ENCODE data around the gene MRPL38. TPM values are rescaled to one million over a fixed set of nuclear protein-coding genes. Genes with fewer than 3 reads are reported as not detected.

The MRPL38 gene
- total RNA-seq, 1 experiment from 2014 or later, result 219 TPM

DNA sequence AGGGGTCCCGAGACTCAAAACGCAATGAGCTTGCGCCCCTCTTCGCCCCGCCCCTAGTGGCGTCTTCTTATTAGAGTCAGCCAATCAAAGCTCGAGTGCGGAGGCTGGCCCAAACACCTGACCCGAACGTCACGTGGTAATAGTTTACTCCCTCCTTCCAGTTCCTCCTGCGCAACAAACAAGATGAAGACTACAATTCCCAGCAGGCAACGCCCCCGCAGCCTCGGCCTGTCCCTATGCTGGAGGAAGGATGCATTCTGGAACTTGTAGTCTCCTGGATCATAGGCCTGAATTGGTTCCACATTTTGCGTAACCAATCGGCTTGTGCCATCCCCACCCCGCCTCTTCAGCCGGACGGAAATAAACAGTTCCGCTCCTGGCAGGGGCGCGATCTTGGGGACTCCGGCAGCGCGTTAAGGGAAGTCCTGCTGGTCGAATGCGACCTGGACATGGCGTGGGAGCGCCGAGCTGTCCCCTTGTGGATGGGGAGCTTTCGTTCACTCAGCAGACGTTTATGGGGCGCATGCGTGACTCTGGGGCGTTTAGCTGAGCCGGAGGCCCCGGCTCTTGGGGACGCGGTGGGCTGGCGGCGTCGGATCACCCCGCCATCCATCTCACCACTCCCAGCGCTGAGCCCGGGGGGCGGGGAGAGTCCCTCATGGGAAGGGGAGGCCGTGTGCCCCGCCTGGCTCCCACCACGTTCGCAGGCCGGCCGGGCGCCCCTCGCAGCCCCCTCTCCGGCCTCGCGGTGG, 49.2 kb downstream of the MRPL38 start, which contains the start of gene WBP2 (continued):
- TF ChIP-seq, protein P1, sequence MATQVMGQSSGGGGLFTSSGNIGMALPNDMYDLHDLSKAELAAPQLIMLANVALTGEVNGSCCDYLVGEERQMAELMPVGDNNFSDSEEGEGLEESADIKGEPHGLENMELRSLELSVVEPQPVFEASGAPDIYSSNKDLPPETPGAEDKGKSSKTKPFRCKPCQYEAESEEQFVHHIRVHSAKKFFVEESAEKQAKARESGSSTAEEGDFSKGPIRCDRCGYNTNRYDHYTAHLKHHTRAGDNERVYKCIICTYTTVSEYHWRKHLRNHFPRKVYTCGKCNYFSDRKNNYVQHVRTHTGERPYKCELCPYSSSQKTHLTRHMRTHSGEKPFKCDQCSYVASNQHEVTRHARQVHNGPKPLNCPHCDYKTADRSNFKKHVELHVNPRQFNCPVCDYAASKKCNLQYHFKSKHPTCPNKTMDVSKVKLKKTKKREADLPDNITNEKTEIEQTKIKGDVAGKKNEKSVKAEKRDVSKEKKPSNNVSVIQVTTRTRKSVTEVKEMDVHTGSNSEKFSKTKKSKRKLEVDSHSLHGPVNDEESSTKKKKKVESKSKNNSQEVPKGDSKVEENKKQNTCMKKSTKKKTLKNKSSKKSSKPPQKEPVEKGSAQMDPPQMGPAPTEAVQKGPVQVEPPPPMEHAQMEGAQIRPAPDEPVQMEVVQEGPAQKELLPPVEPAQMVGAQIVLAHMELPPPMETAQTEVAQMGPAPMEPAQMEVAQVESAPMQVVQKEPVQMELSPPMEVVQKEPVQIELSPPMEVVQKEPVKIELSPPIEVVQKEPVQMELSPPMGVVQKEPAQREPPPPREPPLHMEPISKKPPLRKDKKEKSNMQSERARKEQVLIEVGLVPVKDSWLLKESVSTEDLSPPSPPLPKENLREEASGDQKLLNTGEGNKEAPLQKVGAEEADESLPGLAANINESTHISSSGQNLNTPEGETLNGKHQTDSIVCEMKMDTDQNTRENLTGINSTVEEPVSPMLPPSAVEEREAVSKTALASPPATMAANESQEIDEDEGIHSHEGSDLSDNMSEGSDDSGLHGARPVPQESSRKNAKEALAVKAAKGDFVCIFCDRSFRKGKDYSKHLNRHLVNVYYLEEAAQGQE (IDR thresholded peaks at IDR 0.05; ENCODE audit: low read depth), result no peak
- TF ChIP-seq SP1 (IDR thresholded peaks at IDR 0.05; ENCODE audit: low read depth) (peak; percentile 94), ZNF274 (IDR thresholded peaks at IDR 0.05; ENCODE audit: low read depth, low read length) (no peak)

DNA sequence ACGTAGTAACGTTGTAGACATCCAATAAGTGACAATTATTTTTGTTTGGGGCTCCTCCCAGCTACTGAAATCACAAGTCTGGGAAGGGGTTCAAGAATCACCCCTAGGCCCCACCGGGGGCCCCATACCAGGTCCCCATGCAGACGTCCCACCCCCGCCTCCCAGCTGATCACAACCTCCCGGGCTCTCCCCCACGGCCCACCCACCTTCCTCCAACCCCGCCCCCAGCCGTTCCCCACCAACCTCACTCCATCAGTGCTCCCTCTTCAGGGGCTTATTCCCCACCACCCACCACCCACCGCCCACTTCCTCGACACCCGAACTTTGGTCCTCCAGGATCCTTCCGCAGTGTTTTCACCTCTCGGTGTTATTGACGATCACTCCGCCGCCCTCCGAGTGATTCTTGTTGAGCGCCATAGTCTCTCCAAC, 49.8 kb downstream of the MRPL38 start:
- Histone ChIP-seq H3K4me1 (ENCODE audit: control insufficient read depth in 1 of 2, insufficient read depth in 2 of 2, low read length in 2 of 2) (peaks cover 22 to 38% of the 10 kb centered on the region in 2 experiments), H3K4me3 (replicated peaks in 1 of 2; ENCODE audit: low read depth in 1 of 2, low read length in 2 of 2) (peak overlapping the region; percentile 75 to 86), H3K9ac (ENCODE audit: low read length) (peak overlapping the region; percentile 86), H3K9me2 (ENCODE audit: insufficient read depth) (no peaks in the 10 kb centered on the region), H3K36me3 (ENCODE audit: control insufficient read depth in 1 of 2, insufficient read depth in 2 of 2, low read length in 2 of 2) (peaks cover 6 to 7% of the 10 kb centered on the region in 2 experiments; a peak in 3 of 4 replicates), H3K9me3 (ENCODE audit: control insufficient read depth in 1 of 2, insufficient read depth in 1 of 2, low read depth in 1 of 2, low read length in 2 of 2) (no peaks in the 10 kb centered on the region), H3K27me3 (ENCODE audit: insufficient read depth, low read length) (no peaks in the 10 kb centered on the region), H4K20me1 (ENCODE audit: insufficient read depth) (no peaks in the 10 kb centered on the region), H3K4me2 (ENCODE audit: low read length) (peak overlapping the region; percentile 96), H3K27ac (ENCODE audit: low read depth, low read length) (peak overlapping the region; percentile 37), H3K79me2 (ENCODE audit: insufficient read depth, low read length) (peaks cover 20% of the 10 kb centered on the region; the same call in 1 of the 2 replicates), H2AFZ (ENCODE audit: low read depth, low read length, poor library complexity, severe bottlenecking) (no peak overlapping the region)
- no peak for TF ChIP-seq JUND (IDR thresholded peaks at IDR 0.05)
- 0 out of 2 replicates have a peak, but pooled peaks have one; percentile 54 for TF ChIP-seq SIN3A (IDR thresholded peaks at IDR 0.05; ENCODE audit: low read depth)
- RAD21 ChIA-PET (ENCODE audit: low non-redundant PET in 1 of 2, low total read pairs in 2 of 2, uncharacterized antibody in 2 of 2, unreplicated experiment in 2 of 2), result interaction anchor here (0.6 to 2.0 kb wide), 10 partner anchors 10 to 255 kb away, joined by 3 to 7 read pairs (median 4); a partner anchor contains a TSS
- CTCF ChIA-PET, result interaction anchor here (0.6 to 4.3 kb wide), 19 partner anchors 9 to 936 kb away, joined by 3 to 57 read pairs (median 5); partner anchors contain the start of genes ACOX1, CDK3, FBF1 and GALK1
- POLR2A ChIA-PET, result interaction anchor here (0.6 to 6.8 kb wide), 19 partner anchors 9 to 639 kb away, joined by 3 to 83 read pairs (median 5); partner anchors contain the start of genes MRPL38, PRPSAP1, TRIM47 and TRIM65
- ATAC-seq (peak; percentile 14), DNase-seq (ENCODE audit: low read depth, low spot score) (no peak)
- no TSS peak for BruUV-seq (replicated peaks)
- intact Hi-C loops (cut with micrococcal nuclease), result loop anchor here (1.0 to 10.0 kb wide), 4 partner anchors 10 to 180 kb away; a partner anchor contains a TSS
